AG08395 (cell line): ENCODE results near the gene TGFA.

Experiments used
- DNase-seq: peaks from one replicate; pipeline ENCODE4 v3.0.0; 2012; ENCODE audit warnings: mixed read lengths, low spot score

Gene TGFA

DNA sequence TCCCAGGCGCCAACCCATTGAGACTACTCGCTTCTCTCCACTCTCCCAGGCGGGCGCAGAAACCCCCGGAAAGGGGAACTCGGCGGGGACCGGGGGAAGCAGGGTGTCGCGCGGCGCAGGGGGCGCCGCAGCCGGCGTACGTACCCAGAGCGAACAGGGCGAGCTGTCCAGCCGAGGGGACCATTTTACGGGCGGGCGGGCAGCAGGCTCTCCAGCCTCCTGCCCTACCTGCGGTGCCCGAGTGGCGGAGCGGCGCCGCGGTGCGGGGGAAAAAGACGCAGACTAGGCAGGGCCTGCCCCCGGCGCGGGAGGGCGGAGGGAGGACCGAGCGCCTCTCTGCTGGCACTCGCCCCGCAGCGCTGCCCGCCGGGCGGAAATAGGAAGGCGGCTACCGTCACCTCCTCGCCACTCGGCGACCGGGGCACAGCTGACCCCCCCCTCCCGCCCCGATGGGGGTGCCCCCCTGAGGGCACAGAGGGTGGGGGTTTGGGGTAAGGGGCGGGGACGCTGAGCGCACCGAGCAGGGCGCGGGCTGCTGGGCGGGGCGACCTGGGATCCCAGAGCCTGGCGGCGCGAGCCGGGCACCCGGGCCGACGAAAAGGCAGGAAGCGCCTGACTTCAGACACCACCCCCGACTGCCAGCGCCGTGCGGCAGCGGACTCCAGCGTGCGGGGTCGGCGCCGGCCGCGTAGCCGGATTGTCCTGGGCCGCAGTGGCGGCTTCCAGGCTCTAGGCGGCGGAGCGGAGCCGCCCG, at the start of gene TGFA:
Gene TGFA, minus strand, starts transcription at position 243 of the 754 bp plus-strand sequence. Its CDS starts 59 bp downstream, at position 184.
- DNase-seq = peak; percentile 75

GRCh38 chr2:70603066-70603465, 49.4 kb upstream of the TGFA start:
- no peak for DNase-seq

DNA sequence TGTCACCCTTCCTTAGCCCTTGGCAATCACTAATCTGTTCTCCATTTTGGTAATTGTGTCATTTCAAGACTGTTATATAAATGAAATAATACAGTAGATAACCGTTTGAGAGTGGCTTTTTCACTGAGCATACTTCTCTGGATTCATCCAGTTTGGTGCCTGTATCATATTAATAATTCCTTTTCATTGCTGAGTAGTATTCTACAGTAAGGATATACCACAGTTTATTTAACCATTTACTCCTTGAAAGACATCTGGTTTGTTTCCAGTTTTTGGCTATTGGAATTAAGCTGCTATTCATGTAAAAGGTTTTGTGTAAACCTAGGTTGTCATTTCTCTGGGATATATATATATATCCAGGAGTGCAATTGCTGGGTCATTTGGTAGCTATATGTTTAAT, 44.6 kb upstream of the TGFA start:
- DNase-seq = no peak

DNA sequence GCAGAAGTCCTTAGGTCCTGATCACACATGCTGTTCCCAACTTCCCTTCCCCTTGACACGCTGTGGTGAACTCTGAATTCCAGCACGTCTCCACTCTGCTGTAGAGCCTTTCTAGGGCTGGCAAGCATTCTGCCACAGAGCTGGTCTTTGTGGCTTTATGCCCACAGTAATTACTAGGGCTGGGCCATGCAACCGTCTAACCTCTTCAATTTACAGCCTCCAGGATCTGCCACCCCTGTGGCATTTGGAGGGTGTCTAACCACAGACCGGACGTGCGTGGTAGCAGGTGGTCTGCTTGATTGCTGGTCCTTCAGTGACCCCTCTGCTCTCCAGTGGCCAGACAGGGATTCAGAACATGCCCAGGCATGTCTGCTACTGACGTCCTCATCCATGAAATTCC, 43.1 kb upstream of the TGFA start:
- DNase-seq = peak; percentile 31

DNA sequence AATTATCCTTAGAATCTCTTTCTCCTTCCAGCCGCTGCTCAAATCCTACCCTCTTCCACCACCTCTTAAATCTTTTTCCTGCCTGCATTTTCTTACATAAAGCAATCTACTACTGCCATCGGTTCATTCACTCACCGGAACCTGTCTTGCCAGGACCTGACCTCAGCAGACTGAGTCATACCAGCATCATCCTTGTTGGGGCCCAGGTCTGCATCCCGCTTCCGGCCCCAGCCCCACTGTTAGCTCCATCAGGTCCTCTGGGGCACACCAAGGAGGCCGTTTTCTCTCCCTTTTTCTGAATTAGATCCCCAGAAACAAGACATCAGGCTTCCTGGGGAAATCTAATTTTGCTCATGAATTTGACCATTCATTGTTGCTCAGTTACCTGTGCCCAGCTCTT, 42.7 kb upstream of the TGFA start:
- DNase-seq = no peak

DNA sequence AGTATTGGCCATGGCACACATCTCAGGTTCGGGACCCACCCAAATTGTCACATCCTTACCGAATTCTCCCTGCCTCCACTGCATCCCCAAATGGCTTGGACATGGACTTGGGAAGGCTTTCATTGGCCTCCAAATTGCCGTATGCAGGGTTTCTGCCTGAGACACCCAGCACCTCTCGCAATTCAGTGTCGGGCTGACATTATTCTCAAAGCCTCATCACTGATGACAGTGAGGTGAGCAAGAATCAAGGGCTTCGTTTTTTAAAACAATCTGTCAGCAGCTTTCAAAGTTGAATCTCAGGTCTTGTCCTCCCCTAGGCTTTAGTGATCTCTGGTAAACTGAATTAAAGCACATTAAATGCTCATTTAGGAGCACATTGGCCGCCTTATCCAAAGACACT, 29.5 kb upstream of the TGFA start:
- no peak for DNase-seq

GRCh38 chr2:70580352-70580751, 26.7 kb upstream of the TGFA start:
- DNase-seq = no peak

- no peak for DNase-seq
Observed at GRCh38 chr2:70574618-70575017, 21.0 kb upstream of the TGFA start.

GRCh38 chr2:70574109-70574508, 20.5 kb upstream of the TGFA start:
- no peak for DNase-seq

DNA sequence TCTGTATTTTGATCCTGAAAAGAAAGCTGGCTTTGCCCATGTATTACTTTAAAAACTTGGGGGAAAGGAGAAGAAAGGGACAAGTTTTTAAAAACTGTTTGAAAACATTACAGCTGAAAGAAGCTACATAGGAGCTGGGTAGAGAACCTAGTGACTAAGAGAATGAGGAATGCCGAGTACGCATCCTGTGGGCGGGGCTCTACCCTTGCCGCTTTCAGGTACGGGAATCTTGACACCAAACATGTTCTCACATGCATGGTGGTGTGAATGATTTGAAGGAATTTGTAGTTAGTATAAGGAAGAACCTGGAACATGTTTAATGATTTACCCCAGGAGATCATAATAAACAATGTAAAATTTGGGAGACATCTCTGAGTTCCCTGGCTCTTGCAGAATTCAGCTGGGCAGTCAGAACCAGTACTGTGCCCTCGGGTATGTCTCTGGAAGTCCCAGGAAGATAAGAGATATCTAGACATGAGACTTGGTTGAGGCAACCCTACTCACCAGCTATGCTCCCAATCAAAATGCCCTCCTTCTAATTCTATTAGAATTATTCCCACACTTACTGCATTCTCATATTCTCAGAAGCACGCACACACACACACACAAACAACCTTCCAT, 16.5 kb upstream of the TGFA start:
- DNase-seq = peak; percentile 70

- no peak for DNase-seq
Observed at GRCh38 chr2:70569559-70569958, 15.9 kb upstream of the TGFA start.

GRCh38 chr2:70566906-70567305, 13.3 kb upstream of the TGFA start:
- DNase-seq = no peak

- no peak for DNase-seq
Observed at GRCh38 chr2:70566464-70566863, 12.8 kb upstream of the TGFA start.

GRCh38 chr2:70565039-70565731, 11.6 kb upstream of the TGFA start:
- no peak for DNase-seq

DNA sequence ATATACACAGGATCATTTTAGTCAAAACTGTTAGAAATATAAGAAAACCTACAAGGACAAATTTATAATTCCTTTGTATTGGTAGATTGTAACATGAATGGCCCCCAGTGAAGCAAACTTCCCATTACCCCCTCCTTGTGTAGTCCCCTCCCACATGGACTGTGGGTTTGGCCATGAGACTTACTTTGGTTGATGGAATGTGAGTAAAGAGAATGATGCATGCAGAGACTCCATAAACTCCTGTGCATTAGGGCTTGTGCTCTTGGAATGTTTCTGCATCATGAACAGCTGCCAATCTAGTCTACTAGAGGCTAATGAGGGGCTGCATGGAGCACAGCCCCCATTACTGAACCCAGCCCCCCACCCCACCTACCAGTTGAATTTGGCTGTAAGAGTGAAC, 8.3 kb upstream of the TGFA start:
- DNase-seq = peak; percentile 29

DNA sequence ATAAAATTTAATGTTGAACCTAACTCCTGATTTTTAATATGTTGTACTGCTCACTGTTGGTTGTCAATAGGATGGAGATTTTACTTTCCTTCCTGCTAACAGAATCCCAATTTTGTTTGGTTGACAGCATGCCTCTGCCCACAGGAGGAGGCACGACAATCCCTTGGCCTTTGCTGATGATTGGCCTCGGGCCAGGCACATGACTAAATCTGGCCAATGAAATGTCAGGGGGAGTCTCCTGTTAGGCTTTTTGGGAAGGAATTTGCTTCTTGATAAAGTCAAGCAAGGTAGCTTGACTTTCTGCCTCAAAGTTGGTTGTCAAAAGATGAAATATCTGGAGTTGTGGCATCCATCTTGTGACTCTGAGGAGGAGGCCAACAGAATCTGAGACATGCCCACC, 6.8 kb upstream of the TGFA start:
- DNase-seq = no peak

GRCh38 chr2:70560040-70560439, 6.4 kb upstream of the TGFA start:
- no peak for DNase-seq

GRCh38 chr2:70558195-70558808, 4.7 kb upstream of the TGFA start:
- DNase-seq = no peak

- no peak for DNase-seq
Observed at GRCh38 chr2:70557171-70557838, 3.7 kb upstream of the TGFA start.

DNA sequence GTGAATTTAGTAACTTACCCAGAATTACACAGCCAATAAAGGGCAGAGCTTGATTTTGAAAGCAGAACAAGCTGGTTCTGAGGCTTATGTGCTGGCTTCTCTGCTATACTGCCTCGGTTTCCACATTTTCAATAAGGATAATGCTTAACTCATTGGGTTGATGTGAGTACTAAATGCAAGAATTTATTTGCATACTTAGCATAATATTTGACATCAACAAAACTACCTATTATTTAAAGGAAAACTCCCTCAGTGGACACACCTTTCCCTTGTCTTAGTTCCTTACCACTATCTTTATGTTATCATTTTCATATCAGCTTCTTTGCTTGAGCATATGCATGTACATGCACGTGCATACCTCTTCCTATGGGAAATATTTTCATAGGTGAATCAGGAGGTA, 3.0 kb upstream of the TGFA start:
- no peak for DNase-seq

DNA sequence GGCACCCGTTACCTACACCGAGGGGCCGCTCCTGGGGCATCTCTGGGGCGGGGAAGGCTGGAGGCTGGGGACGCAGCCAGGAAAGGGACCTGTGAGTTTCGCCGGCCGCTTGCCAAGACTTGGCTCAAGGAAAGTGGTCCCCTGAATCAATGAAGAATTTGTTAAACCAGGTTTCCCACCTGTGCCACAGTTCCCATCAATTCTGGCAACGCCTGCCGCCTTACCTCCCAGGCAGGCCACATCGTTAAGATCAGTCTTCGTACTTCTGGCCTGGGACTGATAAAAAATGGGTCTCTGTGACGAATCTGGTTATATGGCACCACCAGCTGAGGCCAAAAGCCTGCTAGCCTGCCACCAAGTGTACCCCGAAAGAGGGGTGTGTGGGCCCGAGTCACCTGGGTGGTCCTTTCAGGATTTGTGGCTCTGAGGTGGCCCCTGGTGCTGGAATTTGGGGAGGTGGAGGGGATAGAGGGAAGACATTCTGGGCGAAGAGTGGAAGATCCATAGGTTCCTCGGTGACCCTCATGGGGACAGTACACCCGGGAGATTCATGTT, 789 bp upstream of the TGFA start:
- DNase-seq = no peak

- no peak for DNase-seq
Observed at GRCh38 chr2:70553334-70553583, 367 bp downstream of the TGFA start.
